GM13977 (cell line): ENCODE measurements around the gene TTC39C.
"Not testable (repeated sequence)": the region's sequence is repeated elsewhere in the genome, so short reads cannot be mapped to it uniquely, and the experiment has no call there.

Experiments
- DNase-seq: peaks from one replicate; pipeline ENCODE4 v3.0.0; 2012; ENCODE audit warnings: low spot score
- CTCF ChIP-seq: IDR thresholded peaks from 2 replicates; pipeline ENCODE4 v1.5.1; 2012; ENCODE audit warnings: mild to moderate bottlenecking, control low read depth; ENCODE audit not compliant: insufficient read depth; ENCODE audit errors: extremely low read depth, missing control alignments
- in situ Hi-C: fragments of 300-500 bp; cut with MboI; formaldehyde crosslinking; loops from one replicate; pipeline ENCODE4 v1.12.0; 2022; ENCODE audit warnings: low sequenced_read_pairs, low pct_unique_long_range_greater_than_20kb, mixed read lengths, inconsistent platforms; ENCODE audit not compliant: unreplicated experiment

TTC39C gene

DNA sequence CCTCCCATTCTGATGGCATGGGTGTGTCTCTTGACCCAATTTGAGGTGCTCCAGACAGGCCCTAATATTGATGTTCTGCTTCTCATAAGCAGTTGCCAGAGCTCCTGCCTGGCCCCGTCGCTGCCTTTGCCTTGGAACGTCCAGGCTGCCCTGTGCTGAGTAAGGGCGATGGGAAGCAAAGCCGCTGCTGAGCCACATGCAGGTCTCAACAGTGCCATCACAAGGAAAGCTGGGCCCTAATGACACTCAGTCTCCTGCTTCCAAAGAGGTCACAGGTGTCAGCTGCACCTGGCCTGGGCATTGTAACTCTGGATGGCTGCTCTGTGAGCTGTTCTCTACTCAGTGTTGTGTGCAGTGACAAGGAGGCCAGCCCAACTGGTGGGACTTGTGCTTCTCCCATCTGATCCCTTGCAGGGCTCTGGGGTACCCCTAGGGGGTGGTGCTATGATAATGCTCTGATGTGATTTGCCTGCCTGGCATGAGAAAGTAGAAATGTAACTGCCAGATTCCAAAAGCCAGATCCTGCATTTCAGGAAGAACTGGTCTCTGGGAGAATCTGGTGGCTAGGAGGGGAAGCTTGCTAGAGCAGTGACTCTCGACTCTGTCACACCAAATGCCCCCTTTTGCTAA, 8.7 kb downstream of the TTC39C start:
- TF ChIP-seq CTCF = no peak
- in situ Hi-C loops = no loop called here
- DNase-seq = no peak

GRCh38 chr18:24024425-24024824, 9.9 kb downstream of the TTC39C start:
- in situ Hi-C loops = no loop called here
- DNase-seq = no peak
- no peak for TF ChIP-seq CTCF

DNA sequence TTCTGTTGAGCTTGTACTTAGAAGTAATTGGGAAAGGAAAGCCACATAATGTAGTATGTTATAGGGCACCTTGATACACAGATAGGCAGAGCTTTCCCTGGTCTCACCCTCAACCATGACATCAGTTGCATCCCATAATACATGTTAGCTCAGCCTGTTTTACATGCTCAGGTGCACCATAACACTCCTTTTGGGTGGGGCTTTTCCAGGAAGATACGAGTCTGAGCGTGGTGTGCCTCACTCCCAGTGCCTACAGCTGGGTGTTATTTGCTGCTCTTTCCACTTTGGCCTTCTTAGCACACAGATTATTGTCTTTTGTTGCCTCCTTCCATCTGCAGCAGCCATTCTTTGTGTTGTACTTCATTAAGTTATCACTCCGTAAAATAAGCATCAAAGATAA, 11.9 kb downstream of the TTC39C start:
- TF ChIP-seq CTCF = no peak
- in situ Hi-C loops = no loop called here
- DNase-seq = no peak

DNA sequence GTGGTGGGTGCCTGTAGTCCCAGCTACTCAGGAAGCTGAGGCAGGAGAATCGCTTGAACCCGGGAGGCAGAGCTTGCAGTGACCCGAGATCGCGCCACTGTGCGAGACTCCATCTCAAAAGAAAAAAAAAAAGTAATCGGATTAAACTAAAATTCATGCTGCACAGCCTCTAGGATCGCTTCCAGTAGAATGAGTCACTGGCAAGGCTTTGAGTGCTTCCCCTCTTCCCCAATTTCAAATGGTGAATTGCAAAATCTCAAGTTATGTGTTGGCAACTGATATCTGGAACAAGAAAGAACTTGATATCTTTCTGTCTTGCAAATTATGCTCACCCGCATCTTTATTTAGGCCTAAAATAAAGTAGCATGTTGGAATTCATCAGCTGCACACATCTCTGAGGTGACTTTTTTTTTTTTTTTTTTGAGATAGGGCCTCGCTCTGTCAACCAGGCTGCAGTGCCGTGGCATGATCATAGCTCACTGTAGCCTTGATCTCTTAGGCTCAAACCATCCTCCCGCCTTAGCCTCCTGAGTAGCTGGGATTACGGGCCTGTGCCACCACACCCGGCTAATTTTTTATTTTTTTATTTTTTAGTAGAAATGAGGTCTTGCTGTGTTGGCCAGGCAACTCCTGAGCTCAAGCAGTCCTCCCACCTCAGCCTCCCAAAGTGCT, 12.7 kb downstream of the TTC39C start:
- no peak for DNase-seq
- no peak for TF ChIP-seq CTCF
- in situ Hi-C loops = no loop called here

GRCh38 chr18:24028946-24029345, 14.4 kb downstream of the TTC39C start:
- in situ Hi-C loops, DNase-seq: not testable (repeated sequence)

DNA sequence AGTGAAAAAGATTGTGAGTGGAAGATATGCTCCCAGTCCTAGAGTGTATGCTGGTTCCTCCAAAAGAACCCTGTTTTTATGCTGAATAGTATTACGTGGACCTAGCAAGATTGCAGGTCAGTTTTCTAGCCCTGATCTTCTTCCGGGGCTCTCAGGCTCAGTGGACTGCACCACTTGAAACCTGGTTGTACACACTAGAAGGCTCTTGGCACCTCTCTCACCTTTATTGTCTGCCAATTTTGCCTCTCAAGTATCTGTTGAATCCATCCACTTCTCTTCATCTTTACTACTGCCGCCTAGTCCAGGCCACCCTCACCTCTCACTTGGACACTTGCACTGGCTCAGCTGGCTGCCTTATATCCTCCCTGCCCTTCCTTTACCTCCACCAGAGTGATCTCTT, 16.8 kb downstream of the TTC39C start:
- in situ Hi-C loops = no loop called here
- no peak for DNase-seq
- no peak for TF ChIP-seq CTCF

DNA sequence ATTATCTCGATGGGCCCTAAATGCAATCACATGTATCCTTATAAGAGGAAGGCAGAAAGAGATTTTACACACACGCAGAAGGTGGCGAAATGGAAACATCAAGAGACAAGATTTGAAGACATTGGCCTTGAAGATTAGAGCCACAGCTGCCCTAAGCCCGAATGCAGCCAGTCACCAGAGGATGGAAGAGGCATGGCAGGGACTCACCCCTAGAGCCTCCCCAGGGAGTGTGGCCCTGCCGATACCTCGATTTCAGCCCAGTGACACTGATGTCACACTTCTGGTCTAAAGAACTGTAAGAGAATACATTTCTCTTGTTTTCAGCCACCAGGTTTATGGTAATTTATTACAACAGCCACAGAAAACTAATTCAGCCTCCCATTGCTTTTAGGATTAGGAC, 17.4 kb downstream of the TTC39C start:
- no peak for TF ChIP-seq CTCF
- in situ Hi-C loops = no loop called here
- DNase-seq = no peak
